IPS-20b (cell line): ENCODE measurements around the gene SRP9.
"Not testable (repeated sequence)": the region's sequence is repeated elsewhere in the genome, so short reads cannot be mapped to it uniquely, and the experiment has no call there.

Experiments
- H3K27ac ChIP-seq: one replicate; pipeline ENCODE4 v1.5.1; 2013; ENCODE audit warnings: low read length
- H3K27me3 ChIP-seq: 2 replicates; pipeline ENCODE4 v1.6.1; 2013; ENCODE audit warnings: mild to moderate bottlenecking, low read length, inconsistent platforms; ENCODE audit not compliant: insufficient read depth
- H3K36me3 ChIP-seq: 2 replicates; pipeline ENCODE4 v1.6.1; 2013; ENCODE audit warnings: low read depth, mild to moderate bottlenecking, inconsistent platforms, low read length, moderate library complexity; ENCODE audit not compliant: insufficient read depth
- H3K4me1 ChIP-seq: 2 replicates; pipeline ENCODE4 v1.6.1; 2013; ENCODE audit warnings: mild to moderate bottlenecking, control low read depth, inconsistent platforms, low read length, moderate library complexity; ENCODE audit not compliant: insufficient read depth
- H3K4me3 ChIP-seq: 2 replicates; pipeline ENCODE4 v1.5.1; 2013; ENCODE audit warnings: mild to moderate bottlenecking, low read length, inconsistent platforms
- H3K9ac ChIP-seq: 2 replicates; pipeline ENCODE4 v1.6.1; 2013; ENCODE audit warnings: low read depth, mild to moderate bottlenecking, inconsistent platforms, low read length, moderate library complexity
- H3K9me3 ChIP-seq: 2 replicates; pipeline ENCODE4 v1.6.1; 2013; ENCODE audit warnings: mild to moderate bottlenecking, low read depth, low read length, inconsistent platforms; ENCODE audit not compliant: insufficient read depth

The SRP9 gene

GRCh38 chr1:225769687-225770086 lies 7.9 kb upstream of the SRP9 start:
- Histone ChIP-seq H3K36me3 (no peaks in the 10 kb centered on the region), H3K27ac (no peak overlapping the region), H3K4me1 (peaks cover 27% of the 10 kb centered on the region)

GRCh38 chr1:225770561-225771248 lies 6.9 kb upstream of the SRP9 start:
- H3K4me3 ChIP-seq, result peak overlapping the region; percentile 55; the same call in 1 of the 2 replicates
- peaks cover 27% of the 10 kb centered on the region for H3K4me1 ChIP-seq
- no peak overlapping the region for H3K27ac ChIP-seq
- H3K36me3 ChIP-seq, result no peaks in the 10 kb centered on the region
- peak overlapping the region; percentile 32; the same call in 1 of the 2 replicates for H3K9ac ChIP-seq
- no peaks in the 10 kb centered on the region for H3K27me3 ChIP-seq
- no peaks in the 10 kb centered on the region for H3K9me3 ChIP-seq

More at GRCh38 chr1:225769687-225770086, 7.9 kb upstream of the SRP9 start:
- H3K27me3 ChIP-seq, result no peaks in the 10 kb centered on the region
- H3K4me3 ChIP-seq, result no peak overlapping the region
- no peak overlapping the region for H3K9ac ChIP-seq
- H3K9me3 ChIP-seq, result no peaks in the 10 kb centered on the region

GRCh38 chr1:225771661-225772322 lies 5.8 kb upstream of the SRP9 start:
- Histone ChIP-seq H3K9me3 (no peaks in the 10 kb centered on the region), H3K4me1 (peaks cover 27% of the 10 kb centered on the region), H3K27ac (no peak overlapping the region), H3K9ac (no peak overlapping the region), H3K27me3 (no peaks in the 10 kb centered on the region), H3K36me3 (no peaks in the 10 kb centered on the region), H3K4me3 (no peak overlapping the region)

- Histone ChIP-seq H3K9me3 (no peaks in the 10 kb centered on the region), H3K4me3 (no peak overlapping the region), H3K9ac (no peak overlapping the region), H3K27ac (no peak overlapping the region), H3K36me3 (no peaks in the 10 kb centered on the region), H3K27me3 (no peaks in the 10 kb centered on the region), H3K4me1 (peaks cover 27% of the 10 kb centered on the region)
These were observed 5.3 kb upstream of the SRP9 start for GRCh38 chr1:225772323-225772768.

GRCh38 chr1:225772848-225773247 lies 4.8 kb upstream of the SRP9 start:
- H3K27me3 ChIP-seq, result no peaks in the 10 kb centered on the region
- no peak overlapping the region for H3K27ac ChIP-seq

GRCh38 chr1:225774281-225775147 lies 3.1 kb upstream of the SRP9 start:
- peaks cover 4% of the 10 kb centered on the region for H3K36me3 ChIP-seq
- no peaks in the 10 kb centered on the region for H3K27me3 ChIP-seq
- H3K4me1 ChIP-seq, result peaks cover 17% of the 10 kb centered on the region
- H3K27ac ChIP-seq, result no peak overlapping the region
- H3K4me3 ChIP-seq, result no peak overlapping the region
- H3K9ac ChIP-seq, result no peak overlapping the region
- H3K9me3 ChIP-seq, result no peaks in the 10 kb centered on the region

More at GRCh38 chr1:225772848-225773247, 4.8 kb upstream of the SRP9 start:
- Histone ChIP-seq H3K4me3 (no peak overlapping the region), H3K36me3 (no peaks in the 10 kb centered on the region), H3K9ac (no peak overlapping the region), H3K4me1 (peaks cover 22% of the 10 kb centered on the region), H3K9me3 (no peaks in the 10 kb centered on the region)

- H3K9ac ChIP-seq, result no peak overlapping the region
- no peak overlapping the region for H3K4me3 ChIP-seq
These were observed 1.3 kb upstream of the SRP9 start for GRCh38 chr1:225776294-225776693.

GRCh38 chr1:225777058-225777582 lies 506 bp upstream of the SRP9 start:
- Histone ChIP-seq H3K27me3 (no peaks in the 10 kb centered on the region), H3K9ac (peak overlapping the region; percentile 78; the same call in 1 of the 2 replicates), H3K4me1 (peaks cover 16% of the 10 kb centered on the region), H3K9me3 (no peaks in the 10 kb centered on the region), H3K36me3 (peaks cover 21% of the 10 kb centered on the region), H3K4me3 (peak overlapping the region; percentile 96), H3K27ac (no peak overlapping the region)

More at GRCh38 chr1:225776294-225776693, 1.3 kb upstream of the SRP9 start:
- Histone ChIP-seq H3K9me3 (no peaks in the 10 kb centered on the region), H3K4me1 (peaks cover 19% of the 10 kb centered on the region), H3K27ac (no peak overlapping the region), H3K36me3 (peaks cover 21% of the 10 kb centered on the region), H3K27me3 (no peaks in the 10 kb centered on the region)

GRCh38 chr1:225778337-225778669 lies 677 bp downstream of the SRP9 start:
- H3K4me3 ChIP-seq, result peak overlapping the region; percentile 96
- peaks cover 22% of the 10 kb centered on the region for H3K4me1 ChIP-seq
- H3K9me3 ChIP-seq, result no peaks in the 10 kb centered on the region
- peak overlapping the region; percentile 100 for H3K9ac ChIP-seq
- H3K27ac ChIP-seq, result peak overlapping the region; percentile 99
- H3K27me3 ChIP-seq, result no peaks in the 10 kb centered on the region
- H3K36me3 ChIP-seq, result peaks cover 32% of the 10 kb centered on the region

GRCh38 chr1:225779165-225779564 lies 1.5 kb downstream of the SRP9 start:
- Histone ChIP-seq H3K36me3 (peaks cover 40% of the 10 kb centered on the region), H3K4me1 (peaks cover 26% of the 10 kb centered on the region), H3K4me3 (peak overlapping the region; percentile 96), H3K9ac (peak overlapping the region; percentile 100)
- not testable (repeated sequence) for H3K27ac ChIP-seq, H3K9me3 ChIP-seq, H3K27me3 ChIP-seq

- Histone ChIP-seq H3K27me3 (no peaks in the 10 kb centered on the region), H3K9ac (no peak overlapping the region; the same call in 1 of the 2 replicates), H3K9me3 (no peaks in the 10 kb centered on the region), H3K36me3 (peaks cover 47% of the 10 kb centered on the region), H3K4me1 (peaks cover 23% of the 10 kb centered on the region), H3K4me3 (peak overlapping the region; percentile 96; the same call in 1 of the 2 replicates), H3K27ac (no peak overlapping the region)
These were observed 2.5 kb downstream of the SRP9 start for GRCh38 chr1:225780134-225780533.
